PC-3 (cell line): ENCODE measurements around the gene RUNDC1. TPM values are rescaled to one million over a fixed set of nuclear protein-coding genes. Genes with fewer than 3 reads are reported as not detected.

Experiments used
- ATAC-seq: fragments of 200-7000 bp; cut with Tn5 transposase; 2 replicates; pipeline ENCODE4 v1.9.1; 2020; ENCODE audit warnings: mild to moderate bottlenecking, moderate library complexity
- BruUV-seq: library from RNA; stranded (reverse); fragments of 400-500 nt; replicated peaks from 2 replicates; lab custom pipeline; 2021; lab: Mats Ljungman, UMichigan
- CTCF ChIA-PET: fragments of 300-600 bp; sonication (Branson Sonifier 250); formaldehyde crosslinking; loops from one replicate; lab custom pipeline; 2022; ENCODE audit warnings: antibody characterized with exemption; lab: Charles Lee
- POLR2A ChIA-PET: fragments of 300-600 bp; sonication (Branson Sonifier 250); formaldehyde crosslinking; loops from one replicate; lab custom pipeline; 2022; ENCODE audit warnings: antibody characterized with exemption; ENCODE audit not compliant: unreplicated experiment; lab: Charles Lee
- DNase-seq: peaks from one replicate; pipeline ENCODE4 v3.0.0-alpha.2; 2015
- H2AFZ ChIP-seq: fragments of 300-600 bp; sonication (generic); 2 replicates; pipeline ENCODE4 v1.6.0; 2016; ENCODE audit warnings: antibody characterized with exemption, low read length
- H3F3A ChIP-seq: fragments of 300-600 bp; sonication (generic); one replicate; pipeline ENCODE4 v1.6.0; 2017; ENCODE audit warnings: antibody characterized with exemption, low read length, control low read depth, mild to moderate bottlenecking; ENCODE audit not compliant: unreplicated experiment
- H3K27ac ChIP-seq: fragments of 300-600 bp; sonication (generic); 2 replicates; pipeline ENCODE4 v1.5.1; 2016; ENCODE audit warnings: mild to moderate bottlenecking, low read length
- H3K27me3 ChIP-seq: fragments of 300-600 bp; sonication (generic); 2 replicates; pipeline ENCODE4 v1.6.1; 2016; ENCODE audit warnings: low read length, mixed read lengths
- H3K36me3 ChIP-seq: fragments of 300-600 bp; sonication (generic); 2 replicates; pipeline ENCODE4 v1.6.1; 2016; ENCODE audit warnings: low read depth, mixed run types, low read length, mixed read lengths
- H3K4me1 ChIP-seq: fragments of 300-600 bp; sonication (generic); 2 replicates; pipeline ENCODE4 v1.5.1; 2016; ENCODE audit warnings: low read length; ENCODE audit not compliant: insufficient read depth
- H3K4me2 ChIP-seq: fragments of 300-600 bp; sonication (generic); 2 replicates; pipeline ENCODE4 v1.6.0; 2016; ENCODE audit warnings: low read length
- H3K4me3 ChIP-seq: fragments of 300-600 bp; sonication (generic); 2 replicates; pipeline ENCODE4 v1.5.1; 2016; ENCODE audit warnings: mild to moderate bottlenecking, low read length, mixed read lengths
- H3K79me2 ChIP-seq: fragments of 300-600 bp; sonication (generic); 2 replicates; pipeline ENCODE4 v1.6.1; 2017; ENCODE audit warnings: low read length, mixed read lengths
- H3K9ac ChIP-seq: fragments of 300-600 bp; sonication (generic); 2 replicates; pipeline ENCODE4 v1.6.0; 2016; ENCODE audit warnings: mild to moderate bottlenecking, low read length
- H3K9me2 ChIP-seq: fragments of 300-600 bp; sonication (generic); replicated peaks from 2 replicates; pipeline ENCODE4 v1.6.1; 2016; ENCODE audit warnings: mixed run types, low read length, mixed read lengths
- H3K9me3 ChIP-seq: fragments of 300-600 bp; sonication (generic); 2 replicates; pipeline ENCODE4 v1.6.1; 2016; ENCODE audit warnings: low read length, mixed read lengths
- H4K20me1 ChIP-seq: fragments of 300-600 bp; sonication (generic); 2 replicates; pipeline ENCODE4 v1.6.1; 2016; ENCODE audit warnings: low read length, mixed read lengths
- CTCF ChIP-seq: fragments of 300-600 bp; sonication (generic); conservative IDR thresholded peaks from 2 replicates; pipeline ENCODE4 v1.5.1; 2017; ENCODE audit warnings: antibody characterized with exemption, low read depth, mild to moderate bottlenecking, low read length
- EZH2 ChIP-seq: fragments of 300-600 bp; sonication (generic); IDR thresholded peaks from one replicate; pipeline ENCODE4 v1.6.1; 2017; ENCODE audit warnings: antibody characterized with exemption, mild to moderate bottlenecking, low read length; ENCODE audit not compliant: unreplicated experiment
- EZH2phosphoT487 ChIP-seq: fragments of 300-600 bp; sonication (generic); IDR thresholded peaks from 2 replicates; pipeline ENCODE4 v1.6.1; 2018; ENCODE audit warnings: mild to moderate bottlenecking, antibody characterized with exemption, low read length, borderline replicate concordance
- intact Hi-C: fragments of 100-400 bp; cut with micrococcal nuclease; formaldehyde crosslinking; loops from 2 replicates; pipeline ENCODE4 v1.9.0; 2023
- total RNA-seq: library from RNA; depleted of rRNA; stranded (reverse); fragments of >200 nt; gene quantifications from 2 replicates; pipeline ENCODE4 v1.2.3, GENCODE V29; 2014

The RUNDC1 gene
- total RNA-seq, 1 experiment from 2014 or later, result 9.5 TPM

GRCh38 chr17:42980766-42981397 is 517 bp downstream of the RUNDC1 start:
- BruUV-seq, result no TSS peak

DNA sequence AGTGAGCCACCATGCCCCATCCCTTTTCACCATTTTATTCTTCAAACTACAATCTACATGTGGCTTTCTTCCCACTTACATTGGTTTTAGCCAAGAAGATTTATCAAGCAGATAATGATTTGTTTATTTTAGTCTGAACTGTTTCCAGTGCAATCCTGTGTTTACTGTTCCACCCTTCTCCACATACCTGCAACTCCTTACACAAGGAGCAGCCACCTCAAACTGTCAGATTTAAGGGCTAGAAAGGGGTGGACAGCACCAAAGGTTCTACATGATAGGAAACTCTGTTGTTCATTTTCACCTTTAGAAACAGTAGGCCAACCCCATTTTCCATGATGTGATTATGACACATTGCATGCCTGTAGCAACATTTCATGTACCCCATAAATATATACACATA is 1.9 kb downstream of the RUNDC1 start:
- intact Hi-C loops, result no loop called here
- no peaks in the 10 kb centered on the region for H3K9me3 ChIP-seq
- no peak overlapping the region for H3K9ac ChIP-seq
- no TSS peak for BruUV-seq
- H3K27me3 ChIP-seq, result no peaks in the 10 kb centered on the region
- ChIA-PET POLR2A (no interaction called here), CTCF (interaction anchor here (0.6 kb wide), 1 partner anchor 15 kb away, joined by 20 read pairs; no protein-coding TSS in a partner anchor)
- H3K4me3 ChIP-seq, result peak overlapping the region; percentile 99; the same call in 1 of the 2 replicates
- peaks cover 69% of the 10 kb centered on the region for H3K79me2 ChIP-seq
- H3K27ac ChIP-seq, result no peak overlapping the region
- ATAC-seq (no peak), DNase-seq (no peak)
- H3K9me2 ChIP-seq, result no peaks in the 10 kb centered on the region
- H3F3A ChIP-seq, result no peaks in the 10 kb centered on the region
- no peaks in the 10 kb centered on the region for H4K20me1 ChIP-seq
- peak overlapping the region; percentile 100; the same call in 1 of the 2 replicates for H3K4me2 ChIP-seq
- no peak for TF ChIP-seq CTCF
- TF ChIP-seq EZH2phosphoT487, result no peak
- TF ChIP-seq EZH2, result no peak
- H2AFZ ChIP-seq, result no peak overlapping the region
- H3K36me3 ChIP-seq, result peaks cover 6% of the 10 kb centered on the region; the same call in 1 of the 2 replicates
- H3K4me1 ChIP-seq, result peaks cover 18% of the 10 kb centered on the region

More at GRCh38 chr17:42980766-42981397, 517 bp downstream of the RUNDC1 start:
- H3K4me3 ChIP-seq, result peak overlapping the region; percentile 99
- H3K9me2 ChIP-seq, result no peaks in the 10 kb centered on the region
- H2AFZ ChIP-seq, result peak overlapping the region; percentile 86
- ChIA-PET POLR2A (no interaction called here), CTCF (interaction anchor here (0.6 to 0.9 kb wide), 2 partner anchors 17 to 126 kb away, joined by 3 to 6 read pairs; partner anchors contain the start of gene RPL27)
- intact Hi-C loops, result no loop called here
- H3K4me2 ChIP-seq, result peak overlapping the region; percentile 100
- TF ChIP-seq CTCF (no peak), EZH2phosphoT487 (no peak), EZH2 (no peak)
- H4K20me1 ChIP-seq, result no peaks in the 10 kb centered on the region
- no peaks in the 10 kb centered on the region for H3K9me3 ChIP-seq
- ATAC-seq (peak; percentile 67), DNase-seq (peak; percentile 62)
- H3K27ac ChIP-seq, result peak overlapping the region; percentile 82
- peaks cover 18% of the 10 kb centered on the region for H3K4me1 ChIP-seq
- H3F3A ChIP-seq, result no peaks in the 10 kb centered on the region
- H3K27me3 ChIP-seq, result no peaks in the 10 kb centered on the region
- peaks cover 65% of the 10 kb centered on the region for H3K79me2 ChIP-seq
- H3K9ac ChIP-seq, result peak overlapping the region; percentile 91
- no peaks in the 10 kb centered on the region for H3K36me3 ChIP-seq

DNA sequence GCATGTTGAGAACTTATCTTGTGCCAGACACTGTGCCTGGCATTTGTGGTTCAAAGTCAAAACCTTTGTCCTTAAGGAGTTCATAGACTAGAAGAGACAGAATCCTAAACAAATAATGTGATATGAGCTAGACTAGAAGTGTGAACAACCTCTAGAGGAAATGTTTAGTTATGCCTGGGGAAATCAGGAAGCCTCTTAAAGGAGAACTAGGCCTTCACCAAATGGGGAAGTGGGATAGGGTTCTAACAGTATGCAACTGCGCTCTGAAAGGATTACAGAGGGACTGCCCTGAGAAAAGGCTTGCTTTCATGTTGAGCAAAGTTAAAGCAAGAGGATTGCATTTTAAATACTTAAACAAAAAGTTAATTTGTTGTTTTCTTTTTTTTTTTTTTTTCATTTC is 4.9 kb downstream of the RUNDC1 start:
- intact Hi-C loops, result no loop called here
- H4K20me1 ChIP-seq, result no peaks in the 10 kb centered on the region
- peaks cover 9% of the 10 kb centered on the region for H3F3A ChIP-seq
- no peak overlapping the region for H2AFZ ChIP-seq
- peaks cover 28% of the 10 kb centered on the region for H3K4me1 ChIP-seq
- ChIA-PET POLR2A (no interaction called here), CTCF (no interaction called here)
- H3K4me3 ChIP-seq, result no peak overlapping the region
- TF ChIP-seq EZH2phosphoT487 (no peak), EZH2 (no peak), CTCF (no peak)
- no TSS peak for BruUV-seq
- no peak overlapping the region for H3K9ac ChIP-seq
- peaks cover 15% of the 10 kb centered on the region for H3K36me3 ChIP-seq
- H3K27ac ChIP-seq, result no peak overlapping the region
- no peak for ATAC-seq
- no peak overlapping the region for H3K4me2 ChIP-seq
- no peaks in the 10 kb centered on the region for H3K27me3 ChIP-seq
- no peaks in the 10 kb centered on the region for H3K9me2 ChIP-seq
- H3K79me2 ChIP-seq, result peaks cover 59% of the 10 kb centered on the region
- no peaks in the 10 kb centered on the region for H3K9me3 ChIP-seq
- no peak for DNase-seq
